Type B pancreatic cell (in vitro differentiated cells): ENCODE data around the gene TEX13C. TPM values are rescaled to one million over a fixed set of nuclear protein-coding genes. Genes with fewer than 3 reads are reported as not detected.

ENCODE experiments used
- DNase-seq: peaks from one replicate; pipeline ENCODE4 v3.0.0; 2021; ENCODE audit warnings: mixed read lengths; ENCODE audit not compliant: unreplicated experiment; ENCODE audit errors: extremely low spot score
- H3K27ac Mint-ChIP-seq: 2 replicates; pipeline ENCODE4 v1.8.0; 2021; ENCODE audit warnings: mild to moderate bottlenecking, mixed read lengths
- H3K27me3 Mint-ChIP-seq: 2 replicates; pipeline ENCODE4 v1.8.0; 2021; ENCODE audit warnings: mixed read lengths
- H3K36me3 Mint-ChIP-seq: 2 replicates; pipeline ENCODE4 v1.8.0; 2021; ENCODE audit warnings: mixed read lengths
- H3K4me1 Mint-ChIP-seq: one replicate; pipeline ENCODE4 v1.8.0; 2021; ENCODE audit warnings: mixed read lengths; ENCODE audit not compliant: unreplicated experiment
- H3K4me3 Mint-ChIP-seq: 2 replicates; pipeline ENCODE4 v1.8.0; 2021; ENCODE audit warnings: mild to moderate bottlenecking, mixed read lengths
- H3K9me3 Mint-ChIP-seq: 2 replicates; pipeline ENCODE4 v1.8.0; 2021; ENCODE audit warnings: mixed read lengths
- CTCF ChIP-seq: fragments of 200-600 bp; sonication (generic); conservative IDR thresholded peaks from 2 replicates; pipeline ENCODE4 v1.5.0; 2021; ENCODE audit warnings: antibody characterized with exemption, mild to moderate bottlenecking
- total RNA-seq: library from RNA; stranded (reverse); gene quantifications from 2 replicates; pipeline ENCODE4 v1.2.1, GENCODE V29; 2021; ENCODE audit warnings: low replicate concordance

The TEX13C gene
- total RNA-seq, 1 donor from 2014 or later: not detected

DNA sequence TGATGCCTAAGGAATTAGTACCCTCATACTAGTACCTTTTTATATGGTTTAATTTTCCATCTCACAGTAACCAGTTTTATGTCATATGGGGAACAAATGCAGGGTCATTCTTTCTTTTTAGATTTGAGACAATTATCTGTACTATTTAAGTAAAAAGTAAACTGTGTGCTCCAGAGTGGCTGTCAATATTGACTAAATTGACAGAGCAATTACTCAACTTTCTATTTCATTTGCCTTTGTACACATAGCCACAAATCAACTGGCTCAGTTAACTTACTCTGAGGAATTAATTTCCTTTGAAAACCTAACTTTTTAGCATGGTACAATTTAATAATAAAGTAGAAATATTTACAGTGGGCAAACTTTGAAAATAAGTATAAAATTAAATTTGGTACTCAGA lies 28.5 kb upstream of the TEX13C start:
- H3K36me3 Mint-ChIP-seq: no peaks in the 10 kb centered on the region
- no peaks in the 10 kb centered on the region for H3K4me1 Mint-ChIP-seq
- DNase-seq: no peak
- H3K27me3 Mint-ChIP-seq: no peaks in the 10 kb centered on the region
- no peak for TF ChIP-seq CTCF
- H3K27ac Mint-ChIP-seq: no peak overlapping the region
- H3K4me3 Mint-ChIP-seq: no peak overlapping the region
- no peaks in the 10 kb centered on the region for H3K9me3 Mint-ChIP-seq

DNA sequence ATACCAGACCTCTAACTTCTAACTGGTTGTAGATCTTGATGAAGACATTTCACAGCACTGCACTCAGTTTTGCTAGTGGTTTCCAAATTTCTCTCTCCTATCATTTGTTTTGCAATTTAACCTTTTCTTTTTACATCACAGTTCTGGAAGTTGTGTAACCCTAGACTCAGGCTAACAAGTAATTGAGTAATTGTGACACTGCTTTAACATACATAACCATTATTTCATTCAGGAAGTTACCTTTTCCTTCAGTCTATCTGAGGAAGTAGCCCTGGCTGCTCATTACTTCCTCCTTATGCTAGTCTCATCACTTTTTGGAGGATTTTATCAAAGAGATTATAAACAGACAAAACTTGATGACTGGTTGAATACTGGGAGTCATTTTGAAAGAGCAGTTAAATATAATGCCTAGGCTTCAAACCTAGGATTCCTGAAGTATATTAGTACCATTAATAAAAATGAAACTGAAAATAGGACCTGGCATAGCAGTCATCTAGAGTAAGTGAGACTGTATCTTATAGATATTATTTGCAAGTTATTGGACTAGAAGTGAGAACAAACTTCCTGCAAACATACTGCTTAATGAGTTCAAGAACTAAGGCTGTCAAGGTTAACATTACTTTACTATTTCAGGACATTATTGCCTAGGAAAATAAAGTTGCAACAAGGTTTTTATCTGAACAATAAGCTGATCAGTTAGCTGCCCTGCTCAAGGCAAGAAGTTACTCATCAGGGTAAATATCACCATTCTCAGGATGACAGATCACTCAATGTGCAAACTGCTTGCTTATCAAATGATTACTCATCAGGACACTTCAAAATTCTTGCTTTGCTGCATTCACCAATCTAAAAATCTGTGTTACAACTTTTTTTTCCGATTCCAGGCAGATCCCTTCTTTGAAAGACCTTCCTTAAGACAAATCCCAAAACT lies 25.6 kb upstream of the TEX13C start:
- Mint-ChIP-seq H3K4me3 (no peak overlapping the region), H3K27me3 (no peaks in the 10 kb centered on the region), H3K36me3 (no peaks in the 10 kb centered on the region), H3K4me1 (no peaks in the 10 kb centered on the region), H3K9me3 (no peaks in the 10 kb centered on the region), H3K27ac (no peak overlapping the region)
- no peak for DNase-seq
- TF ChIP-seq CTCF: no peak

GRCh38 chrX:125295337-125295736 lies 24.3 kb upstream of the TEX13C start:
- Mint-ChIP-seq H3K9me3 (no peaks in the 10 kb centered on the region), H3K27ac (no peak overlapping the region), H3K27me3 (no peaks in the 10 kb centered on the region), H3K4me1 (no peaks in the 10 kb centered on the region), H3K4me3 (no peak overlapping the region), H3K36me3 (no peaks in the 10 kb centered on the region)
- TF ChIP-seq CTCF: no peak
- DNase-seq: no peak

GRCh38 chrX:125298871-125299270 lies 20.8 kb upstream of the TEX13C start:
- Mint-ChIP-seq H3K4me1 (no peaks in the 10 kb centered on the region), H3K4me3 (no peak overlapping the region), H3K36me3 (no peaks in the 10 kb centered on the region), H3K9me3 (no peaks in the 10 kb centered on the region), H3K27ac (no peak overlapping the region), H3K27me3 (no peaks in the 10 kb centered on the region)
- no peak for DNase-seq
- TF ChIP-seq CTCF: no peak

DNA sequence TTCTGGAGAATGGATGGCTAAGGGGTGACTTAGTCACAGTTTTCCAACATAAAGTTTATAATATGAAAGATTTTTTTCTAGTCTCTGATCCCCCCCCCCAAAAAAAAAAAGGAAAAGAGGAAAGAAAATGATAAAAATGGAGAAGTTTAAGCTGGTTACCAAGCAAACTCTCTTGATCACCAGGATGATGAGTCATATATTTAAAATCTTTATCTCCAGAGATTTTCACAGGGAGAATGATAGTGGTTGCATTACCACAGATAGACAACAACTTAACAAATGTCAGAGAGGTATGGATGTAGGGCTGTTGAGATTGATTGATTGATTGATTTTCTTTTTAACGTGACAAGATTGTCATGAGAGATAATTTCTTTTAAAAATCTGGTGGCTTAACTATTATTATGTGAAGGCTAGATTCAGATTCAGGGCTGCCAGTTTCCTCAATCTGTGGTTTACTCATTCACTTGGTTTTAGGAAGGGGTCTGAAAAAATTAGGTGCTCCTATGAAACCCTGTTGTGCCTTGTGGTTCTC lies 13.3 kb upstream of the TEX13C start:
- Mint-ChIP-seq H3K9me3 (no peaks in the 10 kb centered on the region), H3K36me3 (no peaks in the 10 kb centered on the region), H3K4me3 (no peak overlapping the region), H3K27ac (no peak overlapping the region), H3K4me1 (no peaks in the 10 kb centered on the region), H3K27me3 (peaks cover 5% of the 10 kb centered on the region)
- no peak for DNase-seq
- TF ChIP-seq CTCF: no peak
